Measurements from ENCODE around the gene HSFX1.

DNA sequence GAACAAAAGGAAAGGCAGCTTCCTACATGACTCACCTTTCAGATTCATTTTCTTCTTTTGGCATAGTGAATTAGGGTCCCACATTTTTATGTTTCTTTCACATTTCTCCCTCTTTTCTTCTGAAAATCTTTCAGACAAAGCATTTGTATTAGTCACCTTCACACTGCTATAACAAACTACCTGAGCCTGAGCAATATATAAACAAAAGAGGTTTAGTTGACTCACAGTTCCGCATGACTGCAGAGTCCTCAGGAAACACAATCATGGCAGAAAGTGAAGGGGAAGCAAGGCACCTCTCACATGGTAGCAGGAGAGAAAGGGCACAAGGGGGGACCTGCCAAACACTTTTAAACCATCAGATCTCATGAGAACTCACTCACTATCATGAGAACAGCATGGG is 44.8 kb downstream of the HSFX1 start:
- TF ChIP-seq, protein P1, sequence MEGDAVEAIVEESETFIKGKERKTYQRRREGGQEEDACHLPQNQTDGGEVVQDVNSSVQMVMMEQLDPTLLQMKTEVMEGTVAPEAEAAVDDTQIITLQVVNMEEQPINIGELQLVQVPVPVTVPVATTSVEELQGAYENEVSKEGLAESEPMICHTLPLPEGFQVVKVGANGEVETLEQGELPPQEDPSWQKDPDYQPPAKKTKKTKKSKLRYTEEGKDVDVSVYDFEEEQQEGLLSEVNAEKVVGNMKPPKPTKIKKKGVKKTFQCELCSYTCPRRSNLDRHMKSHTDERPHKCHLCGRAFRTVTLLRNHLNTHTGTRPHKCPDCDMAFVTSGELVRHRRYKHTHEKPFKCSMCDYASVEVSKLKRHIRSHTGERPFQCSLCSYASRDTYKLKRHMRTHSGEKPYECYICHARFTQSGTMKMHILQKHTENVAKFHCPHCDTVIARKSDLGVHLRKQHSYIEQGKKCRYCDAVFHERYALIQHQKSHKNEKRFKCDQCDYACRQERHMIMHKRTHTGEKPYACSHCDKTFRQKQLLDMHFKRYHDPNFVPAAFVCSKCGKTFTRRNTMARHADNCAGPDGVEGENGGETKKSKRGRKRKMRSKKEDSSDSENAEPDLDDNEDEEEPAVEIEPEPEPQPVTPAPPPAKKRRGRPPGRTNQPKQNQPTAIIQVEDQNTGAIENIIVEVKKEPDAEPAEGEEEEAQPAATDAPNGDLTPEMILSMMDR (IDR thresholded peaks at IDR 0.05; ENCODE audit: poor library complexity, severe bottlenecking): no peak
- no peak for TF ChIP-seq EZH2 (IDR thresholded peaks at IDR 0.05; ENCODE audit: borderline replicate concordance, insufficient read depth, low read length, poor library complexity, severe bottlenecking)
